ENCODE data around the gene TNFRSF6B. TPM values are rescaled to one million over a fixed set of nuclear protein-coding genes. Genes with fewer than 3 reads are reported as not detected.

Gene TNFRSF6B
- total and polyA plus RNA-seq, 2 donors (not counting 3 experiments of a cell fraction or from before 2014, with no cell fraction given), result 0.69 to 11.3 TPM

GRCh38 chr20:63648190-63648589, 48.3 kb upstream of the TNFRSF6B start:
- H3K4me1 ChIP-seq (ENCODE audit: control insufficient read depth, extremely low read depth, insufficient read depth, low read length), result peaks cover 6% of the 10 kb centered on the region
- CTCF ChIA-PET, result no interaction called here
- H2AFZ ChIP-seq (ENCODE audit: low read depth, low read length), result no peak overlapping the region
- no peak overlapping the region for H3K4me2 ChIP-seq (ENCODE audit: insufficient read depth, low read length)
- H3K36me3 ChIP-seq (ENCODE audit: control insufficient read depth in 2 of 2, extremely low read depth in 1 of 2, insufficient read depth in 2 of 2, low read length in 2 of 2), result no peaks in the 10 kb centered on the region
- FAIRE-seq (no peak), DNase-seq (ENCODE audit: low read depth, low spot score) (no peak)
- H3K4me3 ChIP-seq (replicated peaks in 1 of 3; ENCODE audit: insufficient read depth in 1 of 3, low read depth in 1 of 3, low read length in 3 of 3), result no peak overlapping the region
- TF ChIP-seq POLR2A (IDR thresholded peaks at IDR 0.05; ENCODE audit: low read depth, low read length) (no peak), MYC (IDR thresholded peaks at IDR 0.05; ENCODE audit: low read depth, low read length) (no peak), EZH2 (IDR thresholded peaks at IDR 0.05; ENCODE audit: borderline replicate concordance, low read depth, low read length, severe bottlenecking) (no peak), JUN (IDR thresholded peaks at IDR 0.05; ENCODE audit: borderline replicate concordance, insufficient read depth, insufficient read length, low read depth) (no peak), FOS (IDR thresholded peaks at IDR 0.05; ENCODE audit: borderline replicate concordance, insufficient read depth, low read length) (no peak), CTCF (IDR thresholded peaks at IDR 0.05; ENCODE audit: extremely low read depth in 1 of 2, insufficient read depth in 1 of 2, low read depth in 1 of 2, low read length in 2 of 2) (no peak), MAX (IDR thresholded peaks at IDR 0.05; ENCODE audit: insufficient read depth, insufficient read length) (no peak)
- peaks cover 1 to 11% of the 10 kb centered on the region in 2 experiments for H3K27me3 ChIP-seq (ENCODE audit: control insufficient read depth in 2 of 2, insufficient read depth in 2 of 2, low read length in 2 of 2)
- H3K27ac ChIP-seq (ENCODE audit: insufficient read depth, low read depth, low read length), result no peak overlapping the region
- intact Hi-C loops (cut with micrococcal nuclease) (no loop called here), dilution Hi-C loops (cut with MboI; ENCODE audit: extremely low pct_ligation_motif_present, low sequenced_read_pairs) (no loop called here)
- POLR2A ChIA-PET, result no interaction called here
- no TSS peak for BruUV-seq (replicated peaks)
- H3K9me1 ChIP-seq (replicated peaks; ENCODE audit: control insufficient read depth, extremely low read depth, insufficient read depth, low read length), result no peaks in the 10 kb centered on the region
- H3K9ac ChIP-seq (replicated peaks; ENCODE audit: extremely low read depth, insufficient read depth, low read length), result no peak overlapping the region
- no peaks in the 10 kb centered on the region for H3K9me3 ChIP-seq (replicated peaks; ENCODE audit: control insufficient read depth, insufficient read depth, low read length)
- no peaks in the 10 kb centered on the region for H4K20me1 ChIP-seq (replicated peaks; ENCODE audit: control insufficient read depth, extremely low read depth, insufficient read depth, low read length)
- H3K79me2 ChIP-seq (ENCODE audit: control insufficient read depth, insufficient read depth, low read length), result no peaks in the 10 kb centered on the region
